HCT116 (cell line): ENCODE measurements around the gene AHNAK. TPM values are rescaled to one million over a fixed set of nuclear protein-coding genes. Genes with fewer than 3 reads are reported as not detected.

Experiments used
- ATAC-seq: fragments of 200-7000 bp; cut with Tn5 transposase; 2 replicates; pipeline ENCODE4 v1.9.1; 2020; ENCODE audit warnings: mild to moderate bottlenecking, moderate library complexity
- BruUV-seq: library from RNA; stranded (reverse); fragments of 400-500 nt; replicated peaks from 2 replicates; lab custom pipeline; 2021; lab: Mats Ljungman, UMichigan
- CTCF ChIA-PET: fragments of 300-600 bp; sonication (Branson Sonifier 250); formaldehyde crosslinking; loops from one replicate; lab custom pipeline; 2021; ENCODE audit warnings: antibody characterized with exemption; lab: Charles Lee
- POLR2A ChIA-PET: fragments of 300-600, 350-600 bp; sonication (Branson Sonifier 250); formaldehyde crosslinking; loops from one replicate; lab custom pipeline; 2021; ENCODE audit warnings: antibody characterized with exemption; lab: Charles Lee
- RAD21 ChIA-PET, 2 experiments: fragments of 300-600 bp; sonication (Branson Sonifier 250); formaldehyde crosslinking; loops; one replicate each; lab custom pipeline; 2023; ENCODE audit warnings: low total read pairs in 2 of 2; ENCODE audit not compliant: uncharacterized antibody in 2 of 2, unreplicated experiment in 2 of 2, low non-redundant PET in 1 of 2; lab: Charles Lee
- DNase-seq: peaks from one replicate; pipeline ENCODE4 v3.0.0-alpha.2; 2010; ENCODE audit warnings: low read depth, low spot score
- H2AFZ ChIP-seq: fragments of 200-600 bp; shearing (Covaris generic), sonication (generic); 2 replicates; pipeline ENCODE4 v1.6.1; 2017; ENCODE audit warnings: low read depth, mixed run types, mixed read lengths, antibody characterized with exemption, low read length; ENCODE audit not compliant: poor library complexity, severe bottlenecking
- H3K27ac ChIP-seq: 2 replicates; pipeline ENCODE4 v1.5.1; 2012; ENCODE audit warnings: low read depth, low read length
- H3K27me3 ChIP-seq: fragments of 200-600 bp; sonication (generic); 2 replicates; pipeline ENCODE4 v1.6.1; 2016; ENCODE audit warnings: mixed run types, low read length, mixed read lengths; ENCODE audit not compliant: insufficient read depth
- H3K36me3 ChIP-seq, 2 experiments: fragments of 200-500 bp in 1 of 2; fragments of 200-600 bp in 1 of 2; sonication (Bioruptor generic) in 1 of 2; sonication (generic) in 1 of 2; 2 replicates each; pipeline versions ENCODE4 v1.5.1 to v1.6.1; 2014 to 2016; ENCODE audit warnings: low read length in 2 of 2, inconsistent platforms in 1 of 2, mixed read lengths in 1 of 2, mixed run types in 1 of 2; ENCODE audit not compliant: insufficient read depth in 2 of 2, control insufficient read depth in 1 of 2
- H3K4me1 ChIP-seq, 2 experiments: fragments of 200-600 bp in 1 of 2; sonication (generic) in 1 of 2; 2 replicates each; pipeline versions ENCODE4 v1.5.1 to v1.6.1; 2012 to 2017; ENCODE audit warnings: low read length in 2 of 2, inconsistent platforms in 1 of 2, mild to moderate bottlenecking in 1 of 2, mixed read lengths in 1 of 2, mixed run types in 1 of 2, moderate library complexity in 1 of 2; ENCODE audit not compliant: insufficient read depth in 2 of 2, control insufficient read depth in 1 of 2
- H3K4me2 ChIP-seq: fragments of 200-600 bp; sonication (generic); 2 replicates; pipeline ENCODE4 v1.6.1; 2017; ENCODE audit warnings: mixed run types, low read length, mixed read lengths
- H3K4me3 ChIP-seq, 2 experiments: fragments of 200-600 bp in 1 of 2; sonication (generic) in 1 of 2; replicated peaks in 1 of 2; 2 replicates each; pipeline ENCODE4 v1.5.1; 2011 to 2016; ENCODE audit warnings: low read length in 2 of 2, control low read depth in 1 of 2, low read depth in 1 of 2, mild to moderate bottlenecking in 1 of 2, mixed read lengths in 1 of 2, mixed run types in 1 of 2
- H3K79me2 ChIP-seq: fragments of 200-600 bp; sonication (generic); 2 replicates; pipeline ENCODE4 v1.6.1; 2017; ENCODE audit warnings: mild to moderate bottlenecking, mixed run types, low read length, moderate library complexity, mixed read lengths; ENCODE audit not compliant: insufficient read depth
- H3K9ac ChIP-seq: fragments of 200-600 bp; sonication (generic); 2 replicates; pipeline ENCODE4 v1.6.1; 2016; ENCODE audit warnings: low read length, mixed read lengths
- H3K9me2 ChIP-seq: fragments of 200-600 bp; sonication (generic), shearing (Covaris generic); 2 replicates; pipeline ENCODE4 v1.6.1; 2017; ENCODE audit warnings: mixed run types, mild to moderate bottlenecking, moderate library complexity; ENCODE audit not compliant: insufficient read depth
- H3K9me3 ChIP-seq, 2 experiments: fragments of 200-500 bp in 1 of 2; fragments of 200-600 bp in 1 of 2; sonication (Bioruptor generic) in 1 of 2; sonication (generic) in 1 of 2; 2 replicates each; pipeline ENCODE4 v1.6.1; 2014 to 2017; ENCODE audit warnings: low read length in 2 of 2, mixed read lengths in 2 of 2, inconsistent platforms in 1 of 2, low read depth in 1 of 2, mild to moderate bottlenecking in 1 of 2, mixed run types in 1 of 2, moderate library complexity in 1 of 2; ENCODE audit not compliant: control insufficient read depth in 1 of 2, insufficient read depth in 1 of 2
- H4K20me1 ChIP-seq: fragments of 200-600 bp; sonication (generic), shearing (Covaris generic); 2 replicates; pipeline ENCODE4 v1.6.1; 2017; ENCODE audit warnings: mixed run types, mild to moderate bottlenecking, moderate library complexity; ENCODE audit not compliant: insufficient read depth
- ATF3 ChIP-seq: IDR thresholded peaks from 2 replicates; pipeline ENCODE4 v1.6.1; 2012
- CBX3 ChIP-seq: IDR thresholded peaks from 2 replicates; pipeline ENCODE4 v1.6.1; 2012; ENCODE audit warnings: low read depth
- CEBPB ChIP-seq: IDR thresholded peaks from 2 replicates; pipeline ENCODE4 v1.6.1; 2012; ENCODE audit warnings: low read depth
- CTCF ChIP-seq, 3 experiments: fragments of 200-600 bp in 1 of 3; sonication (generic) in 1 of 3; IDR thresholded peaks in 2 of 3; conservative IDR thresholded peaks in 1 of 3; 2 replicates each; pipeline ENCODE4 v1.5.1; 2012 to 2017; ENCODE audit warnings: low read depth in 2 of 3, low read length in 2 of 3, antibody characterized with exemption in 1 of 3, borderline replicate concordance in 1 of 3, control low read depth in 1 of 3, mild to moderate bottlenecking in 1 of 3, mixed read lengths in 1 of 3, mixed run types in 1 of 3, moderate library complexity in 1 of 3; ENCODE audit not compliant: insufficient read depth in 1 of 3
- EGR1 ChIP-seq: IDR thresholded peaks from 2 replicates; pipeline ENCODE4 v1.6.1; 2012; ENCODE audit warnings: low read depth
- ELF1 ChIP-seq: IDR thresholded peaks from 2 replicates; pipeline ENCODE4 v1.6.1; 2012; ENCODE audit warnings: low read depth, borderline replicate concordance
- EZH2 ChIP-seq: fragments of 200-600 bp; sonication (generic); IDR thresholded peaks from 2 replicates; pipeline ENCODE4 v1.6.1; 2017; ENCODE audit warnings: antibody characterized with exemption, mixed run types
- EZH2phosphoT487 ChIP-seq: fragments of 200-600 bp; IDR thresholded peaks from 2 replicates; pipeline ENCODE4 v1.6.1; 2018; ENCODE audit warnings: antibody characterized with exemption, borderline replicate concordance
- FOSL1 ChIP-seq: IDR thresholded peaks from 2 replicates; pipeline ENCODE4 v1.6.1; 2012; ENCODE audit warnings: low read depth
- POLR2A ChIP-seq: IDR thresholded peaks from 2 replicates; pipeline ENCODE4 v1.7.0; 2011; ENCODE audit warnings: borderline replicate concordance; ENCODE audit not compliant: insufficient read depth, insufficient read length; ENCODE audit errors: extremely low read depth
- RAD21 ChIP-seq: IDR thresholded peaks from 2 replicates; pipeline ENCODE4 v1.6.1; 2012; ENCODE audit warnings: low read depth, mild to moderate bottlenecking
- REST ChIP-seq: IDR thresholded peaks from 2 replicates; pipeline ENCODE4 v1.6.1; 2012; ENCODE audit warnings: low read depth
- SIN3A ChIP-seq: IDR thresholded peaks from 2 replicates; pipeline ENCODE4 v1.6.1; 2012; ENCODE audit warnings: low read depth
- SRF ChIP-seq: IDR thresholded peaks from 2 replicates; pipeline ENCODE4 v1.6.1; 2012; ENCODE audit warnings: low read depth
- TCF7L2 ChIP-seq: IDR thresholded peaks from 2 replicates; pipeline ENCODE4 v1.7.0; 2011; ENCODE audit warnings: borderline replicate concordance, inconsistent platforms; ENCODE audit not compliant: insufficient read depth, insufficient read length; ENCODE audit errors: extremely low read depth
- YY1 ChIP-seq: IDR thresholded peaks from 2 replicates; pipeline ENCODE4 v1.6.1; 2011; ENCODE audit warnings: low read length, low read depth, moderate library complexity, mild to moderate bottlenecking; ENCODE audit not compliant: insufficient replicate concordance; ENCODE audit errors: extremely low read depth
- ZNF274 ChIP-seq: fragments of 200-500 bp; sonication (Bioruptor generic); IDR thresholded peaks from 2 replicates; pipeline ENCODE4 v1.6.1; 2014; ENCODE audit warnings: mild to moderate bottlenecking, low read depth, low read length, inconsistent platforms
- intact Hi-C: fragments of 100-400 bp; cut with micrococcal nuclease; formaldehyde crosslinking; loops from 2 replicates; pipeline ENCODE4 v1.10.0; 2022
- total RNA-seq: library from RNA; stranded (reverse); gene quantifications from one replicate; pipeline ENCODE4 v1.2.1, GENCODE V29; 2021; ENCODE audit not compliant: unreplicated experiment

AHNAK gene
- total RNA-seq, 1 experiment from 2014 or later, result 239 TPM

DNA sequence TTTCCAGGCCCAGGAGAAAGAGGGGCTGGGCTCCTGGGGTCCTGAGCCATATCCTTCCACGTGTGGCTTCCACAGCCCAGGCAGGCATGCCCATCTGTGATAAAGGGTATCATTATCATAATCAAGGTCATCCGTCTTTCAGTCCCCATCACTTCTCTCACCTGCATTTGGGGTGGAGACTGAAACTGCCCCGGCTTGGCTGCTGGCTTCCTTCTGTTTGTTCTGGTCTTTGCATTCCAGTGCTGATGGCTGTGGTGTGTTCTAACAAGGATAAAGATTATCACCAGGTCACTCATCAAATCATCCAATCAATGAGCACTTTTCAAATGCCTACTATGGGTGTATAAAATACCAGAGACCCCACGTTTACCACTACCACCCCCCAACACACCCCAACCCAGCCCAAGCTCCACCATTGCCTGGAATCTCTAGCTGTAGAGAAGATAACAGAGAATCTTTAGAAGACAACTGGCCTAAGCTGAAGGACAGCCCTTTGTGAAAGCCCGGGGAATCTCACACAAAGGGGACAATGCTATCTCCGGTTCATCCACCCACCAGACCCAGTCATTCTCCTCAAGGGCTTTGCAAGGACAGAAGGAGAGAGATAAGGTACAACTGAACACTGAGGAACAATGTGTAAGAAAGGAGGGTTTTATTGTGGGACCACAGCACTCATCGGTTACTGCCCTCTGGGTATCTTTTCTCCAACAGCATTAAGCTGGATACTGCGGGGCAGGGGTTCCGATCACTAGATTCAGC, 54.9 kb downstream of the AHNAK start:
- RAD21 ChIA-PET, result interaction anchor here in 1 of 2 experiments (0.6 kb wide), 1 partner anchor 378 kb away, joined by 5 read pairs; no protein-coding TSS in a partner anchor
- BruUV-seq, result no TSS peak
- TF ChIP-seq REST, result no peak
- no peak for TF ChIP-seq ELF1
- TF ChIP-seq POLR2A, result no peak
- TF ChIP-seq CBX3, result no peak
- no peak for TF ChIP-seq ATF3
- no peak for TF ChIP-seq RAD21
- TF ChIP-seq SIN3A, result no peak
- TF ChIP-seq EGR1, result no peak
- no peak for TF ChIP-seq SRF
- no peak for TF ChIP-seq YY1
- TF ChIP-seq EZH2, result no peak
- TF ChIP-seq ZNF274, result no peak
- no peak for TF ChIP-seq EZH2phosphoT487
- TF ChIP-seq FOSL1, result no peak
- no peak for TF ChIP-seq CTCF (IDR thresholded peaks at IDR 0.05 in 2 of 3, conservative IDR thresholded peaks at IDR 0.05 in 1 of 3; ENCODE audit: borderline replicate concordance in 1 of 3, insufficient read depth in 1 of 3, low read depth in 2 of 3, low read length in 2 of 3)
- TF ChIP-seq TCF7L2, result no peak
- TF ChIP-seq CEBPB, result no peak
- TF ChIP-seq, all 23 proteins: peak for 0
- no peak overlapping the region for H2AFZ ChIP-seq
- H3K79me2 ChIP-seq, result no peaks in the 10 kb centered on the region
- CTCF ChIA-PET, result no interaction called here
- DNase-seq, result no peak
- H3K4me2 ChIP-seq, result no peak overlapping the region
- intact Hi-C loops, result no loop called here
- no peaks in the 10 kb centered on the region for H3K27me3 ChIP-seq
- no peak overlapping the region for H3K4me3 ChIP-seq
- no peaks in the 10 kb centered on the region for H3K9me3 ChIP-seq
- H3K9ac ChIP-seq, result no peak overlapping the region
- ATAC-seq, result no peak
- no peak overlapping the region for H3K27ac ChIP-seq
- POLR2A ChIA-PET, result no interaction called here
- H4K20me1 ChIP-seq, result no peaks in the 10 kb centered on the region
- no peaks in the 10 kb centered on the region for H3K36me3 ChIP-seq
- H3K9me2 ChIP-seq, result no peaks in the 10 kb centered on the region
- peaks cover 1 to 3% of the 10 kb centered on the region in 2 experiments for H3K4me1 ChIP-seq
